HepG2 (cell line): Measurements from ENCODE around the gene PHKA1. TPM values are rescaled to one million over a fixed set of nuclear protein-coding genes. Genes with fewer than 3 reads are reported as not detected.

Experiments
- ATAC-seq: fragments of 200-7000 bp; cut with Tn5 transposase; 3 replicates; pipeline ENCODE4 v1.9.1; 2020; ENCODE audit warnings: mild to moderate bottlenecking, moderate library complexity
- BruUV-seq: library from RNA; stranded (reverse); fragments of 400-500 nt; replicated peaks from 2 replicates; lab custom pipeline; 2021; lab: Mats Ljungman, UMichigan
- CTCF ChIA-PET: fragments of 300-600 bp; formaldehyde crosslinking; extraction: SDS; loops from one replicate; lab custom pipeline; 2021; ENCODE audit warnings: low total read pairs, inconsistent platforms, low intra/inter-chr PET ratio; lab: Yijun Ruan, JAX
- POLR2A ChIA-PET: fragments of 350-600 bp; sonication (Branson Sonifier 250); formaldehyde crosslinking; loops from one replicate; lab custom pipeline; 2020; ENCODE audit warnings: antibody characterized with exemption, inconsistent platforms; lab: Yijun Ruan, JAX
- DNase-seq: peaks from one replicate; pipeline ENCODE4 v3.0.0-alpha.2; 2015; ENCODE audit warnings: low spot score
- FAIRE-seq: peaks from 3 replicates; lab custom pipeline; 2011; peaks lifted over from hg19 to GRCh38; lab: Jason Lieb, UNC
- H2AFZ ChIP-seq: one replicate; pipeline ENCODE4 v1.6.1; 2011; ENCODE audit warnings: low read length, inconsistent platforms
- H3K27ac ChIP-seq: fragments of 300-600 bp; 3 replicates; pipeline ENCODE4 v1.8.0; 2011; ENCODE audit warnings: mixed run types, mild to moderate bottlenecking, mixed read lengths, low read length, inconsistent platforms; ENCODE audit not compliant: insufficient read depth; ENCODE audit errors: extremely low read length
- H3K27me3 ChIP-seq, 2 experiments: fragments of 200-600 bp in 1 of 2; 2 replicates in 1 of 2; 3 replicates in 1 of 2; pipeline versions ENCODE4 v1.6.0 to v1.8.0; 2011; ENCODE audit warnings: low read length in 2 of 2, mild to moderate bottlenecking in 2 of 2, moderate library complexity in 2 of 2, inconsistent platforms in 1 of 2; ENCODE audit not compliant: insufficient read depth in 2 of 2, control insufficient read depth in 1 of 2
- H3K36me3 ChIP-seq, 2 experiments: fragments of 200-600 bp in 1 of 2; replicated peaks in 1 of 2; 2 replicates in 1 of 2; 3 replicates in 1 of 2; pipeline versions ENCODE4 v1.5.1 to v1.8.0; 2011; ENCODE audit warnings: low read length in 2 of 2, inconsistent platforms in 1 of 2; ENCODE audit not compliant: insufficient read depth in 2 of 2, control insufficient read depth in 1 of 2
- H3K4me1 ChIP-seq: 2 replicates; pipeline ENCODE4 v1.5.1; 2012; ENCODE audit warnings: low read length, inconsistent platforms; ENCODE audit not compliant: insufficient read depth
- H3K4me2 ChIP-seq: 2 replicates; pipeline ENCODE4 v1.6.0; 2011; ENCODE audit warnings: low read depth, low read length, inconsistent platforms
- H3K4me3 ChIP-seq, 3 experiments: fragments of 200-600 bp in 1 of 3; sonication (generic), shearing (Covaris generic) in 1 of 3; replicated peaks in 1 of 3; 2 replicates each; pipeline ENCODE4 v1.5.1; 2011 to 2016; ENCODE audit warnings: low read length in 3 of 3, inconsistent platforms in 2 of 3, low read depth in 2 of 3, mild to moderate bottlenecking in 2 of 3, control low read depth in 1 of 3, mixed read lengths in 1 of 3; ENCODE audit not compliant: insufficient read depth in 1 of 3
- H3K79me2 ChIP-seq: one replicate; pipeline ENCODE4 v1.6.1; 2011; ENCODE audit warnings: low read length, inconsistent platforms; ENCODE audit not compliant: insufficient read depth
- H3K9ac ChIP-seq: 2 replicates; pipeline ENCODE4 v1.6.0; 2011; ENCODE audit warnings: mild to moderate bottlenecking, low read depth, low read length, inconsistent platforms; ENCODE audit not compliant: insufficient read depth
- H3K9me3 ChIP-seq: 2 replicates; pipeline ENCODE4 v1.5.1; 2012; ENCODE audit warnings: mild to moderate bottlenecking, low read length
- H4K20me1 ChIP-seq: 2 replicates; pipeline ENCODE4 v1.6.0; 2011; ENCODE audit warnings: inconsistent platforms, mild to moderate bottlenecking, low read length, moderate library complexity; ENCODE audit not compliant: insufficient read depth
- YEATS2 ChIP-seq: sonication (generic); formaldehyde crosslinking; IDR thresholded peaks from 2 replicates; pipeline ENCODE4 v1.4.0; 2020; ENCODE audit warnings: missing genetic modification reagents, borderline replicate concordance
- WGBS: methylation state at CpG from one replicate; pipeline ENCODE4 v1.1.6; 2017; ENCODE audit warnings: low lambda C conversion rate; 5-methylcytosine and 5-hydroxymethylcytosine counted together
- in situ Hi-C: cut with HindIII; loops from 2 replicates; pipeline ENCODE4 v1.10.0; 2017; ENCODE audit warnings: low pct_unique_long_range_greater_than_20kb; ENCODE audit not compliant: extremely low pct_ligation_motif_present
- intact Hi-C: fragments of 100-400 bp; cut with micrococcal nuclease; formaldehyde crosslinking; loops from one replicate; pipeline ENCODE4 v1.10.0; 2022; ENCODE audit not compliant: unreplicated experiment
- polyA plus RNA-seq, 8 experiments: library from polyadenylated mRNA; depleted of rRNA in 3 of 8; stranded (reverse) in 7 of 8; unstranded in 1 of 8; fragments of >200 nt; fragmentation: Illumina TruSeq in 4 of 8; extraction: Trizol in 4 of 8; gene quantifications; 2 replicates each; pipeline versions ENCODE4 v1.2.1 to v1.2.3, GENCODE V29; 2011 to 2016; ENCODE audit warnings: low read depth in 4 of 8, missing spikeins in 1 of 8, mixed read lengths in 1 of 8; ENCODE audit not compliant: insufficient read depth in 1 of 8
- total RNA-seq, 5 experiments: library from RNA; depleted of rRNA; stranded (reverse); fragments of >200 nt; fragmentation: Illumina TruSeq; extraction: Trizol; gene quantifications; 2 replicates each; pipeline ENCODE4 v1.2.3, GENCODE V29; 2016; ENCODE audit warnings: low read depth in 1 of 5
- TF ChIP-seq, protein P1 (sequence below): sonication (generic); IDR thresholded peaks from 2 replicates; pipeline ENCODE4 v1.6.1; 2016; ENCODE audit warnings: low read depth, borderline replicate concordance
- TF ChIP-seq, protein P2 (sequence below): sonication (generic); formaldehyde crosslinking; IDR thresholded peaks from 2 replicates; pipeline ENCODE4 v1.5.1; 2020; ENCODE audit warnings: mild to moderate bottlenecking, missing genetic modification reagents, moderate library complexity
- TF ChIP-seq, protein P3 (sequence below): sonication (generic); formaldehyde crosslinking; IDR thresholded peaks from 2 replicates; pipeline ENCODE4 v1.8.1; 2023; ENCODE audit warnings: mild to moderate bottlenecking, moderate library complexity, missing genetic modification reagents

PHKA1 gene
- total and polyA plus RNA-seq, 2 of the 13 experiments (the other 11 are each of a cell fraction or from before 2014, with no cell fraction given) = 5.4 to 6.6 TPM

DNA sequence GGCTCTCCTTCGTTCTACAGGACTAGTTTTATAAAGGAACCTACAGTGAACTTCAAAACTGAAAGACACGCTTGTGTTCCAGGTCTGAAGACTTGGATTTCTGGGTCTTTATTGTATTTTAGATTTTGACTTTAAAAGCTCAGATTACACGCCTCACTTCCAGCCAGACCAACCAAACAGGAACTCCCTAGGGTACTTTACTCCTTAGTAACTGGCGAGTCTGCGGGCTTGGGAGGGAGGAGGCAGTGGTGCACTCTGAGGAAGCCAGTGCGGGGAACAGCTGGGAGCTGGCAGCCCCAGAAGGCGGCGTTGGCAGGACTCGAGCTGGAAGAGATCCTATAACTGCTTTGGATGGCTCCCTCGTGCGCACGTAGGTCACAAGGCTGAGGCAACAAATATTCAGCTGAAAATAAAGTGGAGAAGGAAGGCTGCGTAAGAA lies 391 bp upstream of the PHKA1 start:
- no peak for TF ChIP-seq YEATS2 (CRISPR knock-in tag)
- TF ChIP-seq, protein P1, sequence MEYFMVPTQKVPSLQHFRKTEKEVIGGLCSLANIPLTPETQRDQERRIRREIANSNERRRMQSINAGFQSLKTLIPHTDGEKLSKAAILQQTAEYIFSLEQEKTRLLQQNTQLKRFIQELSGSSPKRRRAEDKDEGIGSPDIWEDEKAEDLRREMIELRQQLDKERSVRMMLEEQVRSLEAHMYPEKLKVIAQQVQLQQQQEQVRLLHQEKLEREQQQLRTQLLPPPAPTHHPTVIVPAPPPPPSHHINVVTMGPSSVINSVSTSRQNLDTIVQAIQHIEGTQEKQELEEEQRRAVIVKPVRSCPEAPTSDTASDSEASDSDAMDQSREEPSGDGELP = peak; percentile 55; the same call in 1 of the 2 replicates
- TF ChIP-seq, protein P2, sequence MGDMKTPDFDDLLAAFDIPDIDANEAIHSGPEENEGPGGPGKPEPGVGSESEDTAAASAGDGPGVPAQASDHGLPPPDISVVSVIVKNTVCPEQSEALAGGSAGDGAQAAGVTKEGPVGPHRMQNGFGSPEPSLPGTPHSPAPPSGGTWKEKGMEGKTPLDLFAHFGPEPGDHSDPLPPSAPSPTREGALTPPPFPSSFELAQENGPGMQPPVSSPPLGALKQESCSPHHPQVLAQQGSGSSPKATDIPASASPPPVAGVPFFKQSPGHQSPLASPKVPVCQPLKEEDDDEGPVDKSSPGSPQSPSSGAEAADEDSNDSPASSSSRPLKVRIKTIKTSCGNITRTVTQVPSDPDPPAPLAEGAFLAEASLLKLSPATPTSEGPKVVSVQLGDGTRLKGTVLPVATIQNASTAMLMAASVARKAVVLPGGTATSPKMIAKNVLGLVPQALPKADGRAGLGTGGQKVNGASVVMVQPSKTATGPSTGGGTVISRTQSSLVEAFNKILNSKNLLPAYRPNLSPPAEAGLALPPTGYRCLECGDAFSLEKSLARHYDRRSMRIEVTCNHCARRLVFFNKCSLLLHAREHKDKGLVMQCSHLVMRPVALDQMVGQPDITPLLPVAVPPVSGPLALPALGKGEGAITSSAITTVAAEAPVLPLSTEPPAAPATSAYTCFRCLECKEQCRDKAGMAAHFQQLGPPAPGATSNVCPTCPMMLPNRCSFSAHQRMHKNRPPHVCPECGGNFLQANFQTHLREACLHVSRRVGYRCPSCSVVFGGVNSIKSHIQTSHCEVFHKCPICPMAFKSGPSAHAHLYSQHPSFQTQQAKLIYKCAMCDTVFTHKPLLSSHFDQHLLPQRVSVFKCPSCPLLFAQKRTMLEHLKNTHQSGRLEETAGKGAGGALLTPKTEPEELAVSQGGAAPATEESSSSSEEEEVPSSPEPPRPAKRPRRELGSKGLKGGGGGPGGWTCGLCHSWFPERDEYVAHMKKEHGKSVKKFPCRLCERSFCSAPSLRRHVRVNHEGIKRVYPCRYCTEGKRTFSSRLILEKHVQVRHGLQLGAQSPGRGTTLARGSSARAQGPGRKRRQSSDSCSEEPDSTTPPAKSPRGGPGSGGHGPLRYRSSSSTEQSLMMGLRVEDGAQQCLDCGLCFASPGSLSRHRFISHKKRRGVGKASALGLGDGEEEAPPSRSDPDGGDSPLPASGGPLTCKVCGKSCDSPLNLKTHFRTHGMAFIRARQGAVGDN (CRISPR knock-in tag) = 0 out of 2 replicates have a peak, but pooled peaks have one; percentile 1
- TF ChIP-seq, protein P3, sequence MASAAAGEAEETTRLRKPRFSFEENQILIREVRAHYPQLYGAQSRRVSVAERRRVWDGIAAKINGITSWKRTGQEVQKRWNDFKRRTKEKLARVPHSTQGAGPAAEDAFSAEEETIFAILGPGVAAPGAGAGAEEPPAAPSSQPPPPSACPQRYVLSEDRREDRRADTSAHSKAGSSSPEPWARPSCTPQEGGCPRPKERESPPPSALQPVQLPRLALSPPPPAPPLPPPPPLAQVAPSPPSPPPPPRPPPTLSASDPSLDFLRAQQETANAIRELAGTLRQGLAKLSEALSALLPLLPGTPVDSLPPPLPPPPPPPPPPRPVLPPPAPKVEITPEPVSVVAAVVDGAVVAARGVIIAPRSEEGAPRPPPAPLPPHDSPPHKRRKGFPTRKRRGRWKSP (CRISPR knock-in tag) = no peak
- no peak for FAIRE-seq
- H3K4me3 ChIP-seq = peak overlapping the region; percentile 59 to 70 (median 65)
- H3K4me2 ChIP-seq = peak overlapping the region; percentile 66
- no peaks in the 10 kb centered on the region for H3K9me3 ChIP-seq
- 27% methylated on average over 3 of the region's 13 CpGs for WGBS
- in situ Hi-C loops = loop anchor here (25.0 kb wide), 1 partner anchor 427 kb away; the partner anchor contains the start of gene RPS4X
- DNase-seq = peak; percentile 12
- H3K27me3 ChIP-seq = no peaks in the 10 kb centered on the region
- CTCF ChIA-PET = no interaction called here
- POLR2A ChIA-PET = interaction anchor here (1.1 kb wide), 1 partner anchor 437 kb away, joined by 3 read pairs; the partner anchor contains the start of gene RPS4X
- no TSS peak for BruUV-seq
- H3K9ac ChIP-seq = peak overlapping the region; percentile 60
- peaks cover 8% of the 10 kb centered on the region; the same call in 1 of the 2 replicates for H3K4me1 ChIP-seq
- no peaks in the 10 kb centered on the region for H3K79me2 ChIP-seq
- peak overlapping the region; percentile 90 for H2AFZ ChIP-seq
- H3K36me3 ChIP-seq = no peaks in the 10 kb centered on the region; a peak in 1 of 5 replicates
- intact Hi-C loops = no loop called here
- peak; percentile 83 for ATAC-seq
- no peaks in the 10 kb centered on the region for H4K20me1 ChIP-seq
- peak overlapping the region; percentile 61 for H3K27ac ChIP-seq
